HG02870 (cell line): Measurements from ENCODE around the gene HDAC2.
"Not testable (repeated sequence)": the region's sequence is repeated elsewhere in the genome, so short reads cannot be mapped to it uniquely, and the experiment has no call there.

Experiments used
- ATAC-seq: cut with Tn5 transposase; IDR thresholded peaks from one replicate; pipeline ENCODE4 v1.9.1; 2021; ENCODE audit warnings: mild to moderate bottlenecking, moderate library complexity; ENCODE audit not compliant: unreplicated experiment

Gene HDAC2

DNA sequence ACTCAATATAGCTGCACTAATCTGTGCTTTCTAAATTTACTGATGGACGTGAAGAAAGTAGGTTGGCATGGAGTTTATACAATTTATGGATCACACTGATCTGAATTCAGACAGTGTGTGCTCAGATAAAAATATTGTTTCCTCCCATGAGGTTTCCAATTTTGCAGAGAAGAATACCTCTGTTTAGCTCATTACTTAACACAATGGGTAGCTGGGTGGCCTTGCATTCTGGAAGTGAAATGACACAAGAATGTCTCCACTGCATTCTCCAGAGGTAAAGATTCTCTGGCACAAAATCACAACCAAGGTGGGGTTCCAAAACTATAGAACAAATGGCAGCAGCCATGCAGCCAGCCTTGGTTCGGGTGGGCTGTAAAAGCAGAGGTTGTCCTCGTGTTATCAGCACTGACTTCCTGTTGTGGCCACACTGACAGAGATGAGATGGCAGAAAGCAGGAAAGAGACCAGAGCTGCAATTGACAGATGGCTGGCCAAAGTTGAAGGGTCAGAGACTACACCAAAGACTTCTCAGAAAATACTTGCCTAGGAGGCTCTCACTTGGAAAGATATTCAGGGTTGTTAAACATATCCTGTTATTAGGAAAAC lies 50.2 kb downstream of the HDAC2 start:
- peak; percentile 82 for ATAC-seq

DNA sequence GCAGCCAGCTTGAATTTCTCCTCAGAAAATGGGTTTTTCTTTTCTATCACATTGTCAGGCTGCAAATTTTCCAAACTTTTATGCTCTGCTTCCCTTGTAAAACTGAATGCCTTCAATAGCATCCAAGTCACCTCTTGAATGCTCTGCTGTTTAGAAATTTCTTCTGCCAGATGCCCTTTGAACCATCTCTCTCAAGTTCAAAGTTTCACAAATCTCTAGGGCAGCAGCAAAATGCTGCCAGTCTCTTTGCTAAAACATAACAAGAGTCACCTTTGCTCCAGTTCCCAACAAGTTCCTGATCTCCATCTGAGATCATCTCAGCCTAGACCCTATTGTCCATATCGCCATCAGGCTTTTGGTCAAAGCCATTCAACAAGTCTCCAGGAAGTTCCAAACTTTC lies 60.7 kb downstream of the HDAC2 start:
- ATAC-seq = not testable (repeated sequence)

DNA sequence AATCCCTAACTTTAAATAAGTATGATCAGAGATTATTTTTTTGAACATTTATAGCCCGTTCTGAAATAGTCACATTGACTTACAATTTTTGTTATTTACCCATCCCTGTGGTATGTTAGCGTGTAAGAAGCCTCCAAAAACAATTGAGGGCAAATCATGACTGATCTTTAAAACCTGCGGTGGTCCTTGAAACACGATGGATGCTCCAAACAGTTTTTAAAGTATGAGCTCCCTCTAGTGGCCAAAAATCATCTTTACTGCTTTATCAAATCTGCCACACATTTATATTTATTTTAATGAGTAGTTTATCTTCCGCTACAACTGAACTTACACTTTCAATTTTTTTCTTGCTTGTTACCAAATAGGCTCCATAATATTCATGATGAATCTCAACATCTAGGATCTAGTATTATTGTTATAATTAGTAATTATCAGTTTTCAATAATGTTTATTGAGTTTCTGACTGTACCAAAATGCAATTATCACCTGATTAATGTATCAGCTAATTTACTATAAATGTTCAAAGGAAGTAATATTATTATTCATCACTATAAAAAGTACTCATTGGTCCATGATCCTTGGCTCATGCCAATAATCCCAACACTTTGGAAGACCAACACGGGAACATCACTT lies 61.6 kb downstream of the HDAC2 start:
- ATAC-seq = no peak

DNA sequence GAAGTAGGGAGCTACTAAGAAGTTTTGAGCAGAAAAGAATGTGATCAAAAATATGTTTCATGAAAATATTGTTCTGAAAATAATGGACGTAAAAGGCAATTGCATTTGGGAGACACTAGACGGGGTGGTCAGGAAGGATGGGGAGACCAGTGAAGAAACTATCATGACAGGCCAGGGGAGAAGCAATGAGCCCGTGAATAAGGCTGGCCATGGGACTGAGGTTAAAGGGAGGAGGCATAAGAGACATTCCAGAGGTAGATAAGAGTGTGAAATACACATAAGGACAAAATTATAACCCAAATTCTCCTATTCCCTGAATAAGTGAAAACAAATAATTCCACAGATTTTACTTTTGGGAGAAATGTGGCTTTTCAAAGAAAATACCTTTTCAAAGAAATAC lies 62.1 kb downstream of the HDAC2 start:
- no peak for ATAC-seq

DNA sequence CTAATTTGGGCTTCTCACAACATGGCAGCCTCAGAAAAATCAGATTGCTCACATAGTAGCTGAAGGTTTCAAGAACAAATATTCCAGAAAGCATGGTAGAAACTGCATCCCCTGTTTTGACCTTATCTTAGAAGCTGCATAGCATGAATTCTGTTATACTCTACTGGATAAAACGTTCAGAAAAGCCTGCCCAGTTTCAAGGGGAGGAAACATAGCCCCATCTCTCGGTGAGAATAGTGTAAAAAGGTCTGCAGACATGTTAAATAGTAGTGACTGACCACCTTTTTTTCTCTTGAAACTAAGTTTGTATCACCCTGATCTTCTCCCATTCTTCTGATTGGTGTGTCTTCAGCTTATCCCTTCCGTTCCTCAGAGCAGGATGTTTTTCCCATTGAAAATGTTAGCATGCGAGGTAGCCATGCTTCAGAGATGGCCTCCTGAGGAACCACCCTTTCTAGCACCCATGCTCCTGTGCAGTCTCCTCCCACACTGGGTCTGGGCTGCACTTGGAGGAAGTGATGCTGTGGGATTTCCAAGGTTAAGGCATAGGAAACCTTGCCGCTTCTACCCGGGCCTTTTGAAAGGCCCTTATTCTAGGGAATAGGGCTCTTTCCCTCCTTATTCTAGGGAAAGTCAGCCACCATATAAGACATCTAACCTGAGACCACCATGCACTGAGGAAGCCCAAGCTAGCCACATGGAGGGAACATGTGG lies 63.7 kb downstream of the HDAC2 start:
- no peak for ATAC-seq

DNA sequence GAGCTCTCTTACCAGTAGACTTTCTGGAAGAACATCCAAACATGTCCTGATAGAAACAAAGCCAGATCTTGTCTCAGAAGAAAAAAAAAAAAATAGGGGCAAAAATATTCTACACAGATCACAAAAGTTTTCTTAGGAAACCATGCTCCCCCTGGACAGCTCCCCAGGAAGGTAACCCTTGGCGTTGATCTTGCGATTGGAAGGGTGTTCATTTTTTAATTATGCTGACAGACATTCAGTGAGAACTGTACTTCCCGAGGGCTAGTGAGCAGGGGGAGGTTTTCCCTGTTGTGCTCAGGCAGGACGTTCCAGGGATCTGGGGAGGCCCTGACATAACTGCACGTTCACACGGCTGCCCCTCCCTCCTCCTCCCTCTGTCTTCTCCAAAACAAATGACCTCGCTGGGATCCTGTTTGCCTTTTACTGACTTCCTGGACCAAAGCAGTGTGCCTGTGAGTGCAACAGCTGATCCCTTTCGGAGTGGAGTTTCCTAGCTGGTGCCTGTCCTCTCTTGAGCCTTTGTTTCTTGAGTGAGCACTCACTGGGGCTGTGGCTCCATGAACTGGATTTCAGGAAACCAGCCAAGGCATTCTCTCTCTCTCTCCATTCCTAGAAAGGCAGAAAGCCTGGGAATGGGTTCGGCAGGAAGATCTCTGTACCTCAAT lies 67.2 kb downstream of the HDAC2 start:
- ATAC-seq = no peak

DNA sequence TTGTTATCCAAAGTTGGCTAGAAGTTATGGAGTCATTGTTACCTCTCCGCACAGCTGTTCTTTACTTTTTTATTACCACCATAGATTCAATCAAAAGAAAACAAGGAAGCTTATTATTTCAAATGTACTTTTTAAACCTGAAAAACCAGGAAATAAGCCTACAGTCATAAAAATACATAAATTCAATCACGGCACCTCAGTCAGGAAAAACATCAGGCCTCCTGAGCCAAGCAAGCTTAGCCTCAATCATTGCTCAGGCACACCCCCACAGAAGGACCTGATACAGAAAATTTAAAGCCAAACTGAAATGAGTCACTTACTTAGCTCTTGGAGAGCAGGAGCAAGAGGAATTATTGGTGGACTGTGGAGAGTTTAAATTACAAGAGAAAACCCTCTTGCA lies 69.5 kb downstream of the HDAC2 start:
- ATAC-seq = no peak

DNA sequence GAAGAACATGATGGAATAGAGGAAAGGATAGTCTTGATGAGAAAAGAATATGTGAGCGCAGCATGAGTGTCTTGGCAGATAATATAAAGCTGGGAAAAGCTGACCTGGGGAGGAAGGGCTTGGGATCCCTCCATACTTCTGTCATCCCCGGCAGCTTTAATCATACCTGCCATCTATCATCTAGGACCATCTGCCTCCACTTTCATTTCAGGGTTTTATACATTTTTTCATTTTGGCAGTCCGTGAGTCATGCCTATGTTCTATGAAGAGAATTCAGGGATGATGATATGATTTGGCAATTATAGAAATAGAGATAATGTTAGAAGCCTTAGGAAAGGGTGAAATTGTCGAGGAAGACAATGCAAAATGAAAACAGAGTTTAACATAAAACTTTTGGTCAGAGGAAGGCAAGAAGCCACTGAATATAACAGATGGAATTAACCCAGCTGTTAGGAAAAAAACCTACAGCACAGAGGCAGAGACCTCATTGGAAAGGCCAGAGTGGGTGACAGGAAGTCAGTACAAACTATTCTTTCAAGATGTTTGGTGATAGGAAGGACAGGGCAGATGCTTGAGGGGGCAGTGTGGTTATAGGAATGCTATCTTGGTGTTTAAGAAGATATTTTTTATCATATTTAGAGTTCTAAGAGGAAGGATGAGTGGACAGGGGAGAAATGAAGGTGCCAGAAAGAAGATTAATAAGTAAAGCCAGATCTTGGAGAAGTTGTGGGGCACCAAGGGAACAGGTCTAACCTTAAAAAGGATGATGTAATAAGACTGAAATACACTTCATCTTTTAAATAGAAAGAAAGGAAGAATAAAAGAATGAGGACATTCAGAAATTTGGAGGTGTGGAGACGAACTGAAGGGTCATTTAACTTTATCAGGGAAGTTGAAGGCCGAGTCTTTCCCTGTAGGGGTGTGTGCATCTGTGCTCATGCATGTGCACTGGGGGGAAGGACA lies 76.0 kb downstream of the HDAC2 start:
- no peak for ATAC-seq

DNA sequence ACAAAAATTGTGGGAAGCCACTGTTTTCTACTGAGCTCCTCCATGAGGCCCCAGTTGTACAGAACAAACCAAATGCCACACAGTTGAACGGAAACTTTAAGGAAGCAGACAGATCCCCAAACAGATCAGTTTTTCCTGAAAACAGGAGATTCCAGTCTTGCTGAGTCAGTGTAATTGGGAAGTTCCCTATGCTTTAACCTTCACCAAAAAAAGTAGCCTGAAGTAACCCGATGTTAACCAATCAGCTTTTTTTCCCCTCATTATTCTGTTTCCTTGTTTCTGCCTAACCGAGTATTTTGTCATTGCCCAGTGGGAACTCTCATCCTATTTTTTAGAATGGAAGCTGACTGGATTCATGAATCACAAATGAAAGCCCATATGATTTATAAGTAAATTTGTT lies 77.1 kb downstream of the HDAC2 start:
- ATAC-seq = no peak

DNA sequence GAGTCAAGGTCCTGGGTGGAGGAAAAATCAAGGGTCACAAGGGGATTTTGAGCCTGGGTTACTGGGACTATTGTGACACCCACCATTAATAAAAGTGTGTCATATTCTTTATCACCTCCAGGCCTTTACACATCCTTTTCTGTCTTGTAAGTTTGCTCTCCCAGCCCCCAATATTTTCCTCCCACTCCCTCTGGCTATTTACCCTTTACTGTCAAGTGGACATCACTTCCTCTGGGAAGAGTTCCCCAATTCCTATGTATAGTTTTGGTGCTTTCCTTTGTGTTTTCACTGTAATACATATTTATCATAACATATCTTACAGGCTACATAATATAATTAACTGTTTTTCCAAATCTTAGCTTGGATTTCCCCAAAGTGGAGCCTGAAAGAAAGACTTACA lies 77.5 kb downstream of the HDAC2 start:
- ATAC-seq = no peak

DNA sequence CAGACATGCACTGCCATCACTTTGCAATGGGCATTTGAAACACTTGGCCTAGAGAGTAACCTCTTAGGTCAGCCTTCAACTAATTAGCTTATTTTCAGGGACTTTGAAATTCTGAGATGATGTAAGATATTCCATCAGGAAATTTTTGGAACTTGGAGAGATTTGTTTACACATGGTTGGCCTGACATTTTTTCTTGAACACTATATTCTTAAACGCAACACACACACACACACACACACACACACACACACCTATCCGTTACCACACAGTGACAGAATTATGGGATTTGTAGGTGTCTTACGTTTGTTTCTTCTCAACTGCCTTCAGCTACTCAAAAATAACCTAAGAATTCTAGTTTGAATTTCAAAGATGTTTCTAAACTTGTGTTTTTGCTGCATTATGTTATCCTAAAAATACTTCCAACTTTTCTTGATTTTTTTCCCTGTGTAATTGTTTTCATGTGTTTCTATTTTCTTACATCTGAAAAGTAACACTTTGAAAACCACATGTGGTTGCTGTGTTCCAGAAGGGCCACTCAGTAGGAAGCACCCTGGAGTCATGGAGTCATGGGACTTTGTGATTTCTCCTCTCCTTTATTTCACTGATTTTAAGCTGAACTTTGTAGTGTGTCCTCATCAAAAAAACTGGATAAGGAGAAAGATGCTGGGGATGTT lies 81.9 kb downstream of the HDAC2 start:
- ATAC-seq = no peak

DNA sequence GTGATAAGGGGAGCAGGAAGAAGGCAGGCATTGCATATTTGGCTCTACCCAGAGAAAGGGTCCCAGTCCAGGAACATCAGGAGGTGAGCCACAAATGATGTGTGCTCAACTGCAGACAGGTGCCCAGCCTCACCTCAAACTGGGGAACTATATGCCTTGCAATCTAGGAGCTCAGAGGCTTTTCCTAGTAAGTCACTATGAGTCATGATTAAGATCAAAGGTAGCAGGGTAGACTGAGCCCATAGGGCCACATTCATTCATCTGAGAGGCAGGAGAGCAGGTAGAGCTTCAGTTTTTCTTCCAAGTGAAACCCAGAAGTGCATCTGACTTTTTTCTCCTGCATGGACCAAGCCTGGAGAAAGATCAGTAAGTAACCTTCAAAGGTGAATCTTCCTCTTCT lies 82.5 kb downstream of the HDAC2 start:
- no peak for ATAC-seq

DNA sequence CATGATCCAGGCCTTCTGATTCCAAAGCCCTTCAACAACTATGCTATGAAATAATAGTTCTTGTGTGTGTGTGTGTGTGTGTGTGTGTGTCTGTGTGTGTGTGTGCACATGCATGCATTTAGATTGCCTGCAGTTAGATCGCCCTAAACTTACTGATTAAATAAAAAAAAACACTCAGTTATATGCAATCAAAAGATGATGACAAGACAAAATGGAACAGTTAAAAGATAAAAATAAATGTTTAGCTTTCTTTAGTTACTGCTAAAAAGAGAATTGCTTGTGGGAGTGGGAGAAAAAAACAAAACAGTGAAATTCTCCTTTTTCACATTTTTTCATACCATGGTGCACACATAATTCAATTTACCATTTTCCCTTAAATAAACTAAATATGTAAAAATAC lies 84.4 kb downstream of the HDAC2 start:
- ATAC-seq = no peak

DNA sequence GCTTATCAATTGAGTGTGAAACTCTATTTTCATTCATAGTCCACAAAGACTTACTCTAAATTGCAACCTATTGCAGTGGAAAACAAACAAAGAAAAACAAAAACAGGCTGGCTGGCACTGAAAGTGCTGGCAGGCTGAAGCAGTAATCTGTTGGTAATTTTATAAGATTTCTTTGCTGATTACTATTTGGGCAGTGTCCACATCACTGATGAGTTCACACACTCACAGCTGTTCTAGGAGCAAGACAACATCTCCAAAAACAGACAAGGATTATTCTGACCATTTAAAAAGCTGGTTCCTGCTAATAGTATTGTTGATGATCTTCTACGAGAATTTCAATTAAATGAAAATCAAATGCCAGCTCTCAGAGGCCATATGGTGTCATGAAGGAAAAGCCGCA lies 86.9 kb downstream of the HDAC2 start:
- no peak for ATAC-seq
